Hepatocyte (in vitro differentiated cells): Measurements from ENCODE around the gene CACNG5.

Experiments used
- CTCF ChIP-seq: fragments of 200-600 bp; sonication (generic); IDR thresholded peaks from 2 replicates; pipeline ENCODE4 v1.5.1; 2016; ENCODE audit warnings: antibody characterized with exemption, mild to moderate bottlenecking; ENCODE audit not compliant: poor library complexity
- EZH2 ChIP-seq: fragments of 200-600 bp; sonication (generic); IDR thresholded peaks from 2 replicates; pipeline ENCODE4 v1.6.1; 2016; ENCODE audit warnings: antibody characterized with exemption, mild to moderate bottlenecking, borderline replicate concordance
- EZH2phosphoT487 ChIP-seq: fragments of 200-600 bp; sonication (generic); IDR thresholded peaks from one replicate; pipeline ENCODE4 v1.6.1; 2018; ENCODE audit warnings: antibody characterized with exemption, mild to moderate bottlenecking, low read depth, moderate library complexity; ENCODE audit not compliant: unreplicated experiment, severe bottlenecking

DNA sequence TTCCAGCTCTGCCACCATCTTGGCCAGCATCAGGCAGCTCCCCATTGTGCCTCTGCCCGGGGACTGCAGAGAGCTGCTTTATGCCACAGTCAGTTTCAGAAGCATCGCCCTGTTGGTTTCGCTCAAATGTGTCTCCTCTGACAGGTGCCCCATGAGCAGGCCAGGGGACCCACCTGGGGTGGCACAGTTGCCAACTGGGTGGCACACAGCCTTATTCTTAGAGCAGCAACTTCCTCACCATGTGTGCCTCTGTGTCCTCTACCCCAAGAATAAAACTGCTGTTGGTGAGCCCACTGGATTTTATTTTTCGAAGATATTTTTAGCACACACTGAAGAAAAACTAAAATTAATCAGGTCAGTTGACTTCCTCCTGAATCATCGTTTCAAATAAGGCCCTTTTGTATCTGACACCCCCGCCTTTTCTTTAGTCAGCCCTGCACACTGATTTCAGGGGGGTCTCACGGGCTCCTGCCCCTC is 44.9 kb upstream of the CACNG5 start:
- TF ChIP-seq CTCF (no peak), EZH2 (no peak), EZH2phosphoT487 (no peak)
